NCI-H1105 treated with DMSO at 0.1 percent for 48 hours (cell line): ENCODE measurements around the gene LMTK3.
A peak's percentile ranks its signal among the peaks of the same experiment; 100 is the strongest.
"Not testable (repeated sequence)": the region's sequence is repeated elsewhere in the genome, so short reads cannot be mapped to it uniquely, and the experiment has no call there.

ENCODE experiments used
- DNase-seq: peaks from one replicate; lab custom pipeline; 2025; lab: John Stamatoyannopoulos, UW

Gene LMTK3

GRCh38 chr19:48486706-48487105, 24.9 kb downstream of the LMTK3 start:
- not testable (repeated sequence) for DNase-seq

DNA sequence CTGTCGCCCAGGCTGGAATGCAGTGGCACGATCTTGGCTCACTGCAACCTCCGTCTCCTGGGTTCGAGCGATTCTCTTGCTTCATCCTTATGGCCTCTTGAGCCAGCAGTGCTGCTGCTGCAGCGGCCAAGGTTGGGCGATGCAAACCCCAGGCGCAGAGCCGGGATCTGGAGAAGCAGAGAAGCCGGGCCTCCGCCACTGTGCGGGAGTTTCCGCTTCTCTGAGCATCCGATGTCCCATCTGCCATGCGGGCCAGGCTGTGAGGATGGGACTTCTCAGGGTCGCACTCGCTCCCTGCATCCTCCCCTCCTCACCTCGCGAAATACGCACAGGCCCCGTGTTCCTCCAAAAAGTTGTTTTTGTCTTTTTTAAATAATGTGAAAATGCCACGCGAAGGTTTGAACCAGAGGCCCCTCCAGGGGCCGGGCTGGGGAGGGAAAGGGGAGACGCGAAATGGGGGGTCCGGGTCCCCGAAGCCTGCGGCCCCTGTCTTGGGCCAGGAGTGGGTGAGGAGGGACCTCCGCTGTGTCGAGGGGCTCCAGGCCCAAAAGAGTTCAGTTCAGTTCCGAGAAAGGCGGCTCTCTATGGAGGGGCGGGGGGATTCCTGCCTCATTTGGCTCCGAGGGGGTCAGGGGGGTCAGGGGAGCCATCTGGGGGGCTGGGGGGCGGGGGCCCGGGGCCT, 26.6 kb downstream of the LMTK3 start:
- DNase-seq: no peak

- no peak for DNase-seq
Observed at GRCh38 chr19:48484247-48484893, 27.3 kb downstream of the LMTK3 start.

- no peak for DNase-seq
Observed at GRCh38 chr19:48483301-48483700, 28.3 kb downstream of the LMTK3 start.

- DNase-seq: no peak
Observed at GRCh38 chr19:48481846-48482639, 29.6 kb downstream of the LMTK3 start.

- DNase-seq: peak; percentile 22
Observed at GRCh38 chr19:48480558-48481500, 30.8 kb downstream of the LMTK3 start.

DNA sequence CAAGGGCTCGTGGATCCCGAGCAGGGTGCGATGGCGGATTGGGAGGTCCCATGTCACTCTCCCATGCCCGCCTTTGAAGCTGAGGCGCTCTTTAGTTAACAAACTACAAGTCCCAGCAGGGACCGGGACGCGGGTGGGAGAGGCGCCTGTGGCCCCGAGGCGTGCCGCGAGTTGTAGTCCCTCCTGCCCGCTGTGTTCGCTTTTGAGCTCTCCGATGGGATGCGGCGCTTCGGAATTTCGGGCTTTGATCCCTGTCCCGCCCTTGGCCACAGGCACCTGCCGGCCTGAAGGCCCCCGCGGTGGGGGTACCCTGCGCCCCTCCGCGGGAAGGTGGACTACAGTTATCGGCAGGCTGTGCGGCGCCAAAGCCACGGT, 31.5 kb downstream of the LMTK3 start:
- DNase-seq: peak; percentile 36

DNA sequence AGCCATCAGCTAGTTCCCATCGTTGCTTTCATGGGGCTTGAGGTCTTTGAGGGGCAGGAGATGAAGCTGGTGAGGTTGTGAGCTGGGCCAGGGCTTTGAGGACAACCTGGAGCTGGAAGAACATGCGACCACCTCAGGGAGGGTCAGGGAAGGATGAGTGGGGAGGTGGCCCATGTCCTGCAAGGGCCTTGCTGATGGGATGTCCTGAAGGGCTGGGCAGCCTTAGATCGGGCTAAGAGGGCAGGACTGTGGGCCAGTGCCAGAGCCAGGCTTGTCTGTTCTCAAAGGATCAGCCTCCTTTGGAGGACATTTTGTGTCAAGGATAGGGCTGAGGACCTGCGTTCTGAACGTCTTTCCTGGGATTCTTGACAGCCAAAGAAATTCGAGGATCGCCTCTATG, 31.9 kb downstream of the LMTK3 start:
- DNase-seq: no peak

- DNase-seq: no peak
Observed at GRCh38 chr19:48478339-48479256, 33.0 kb downstream of the LMTK3 start.

- no peak for DNase-seq
Observed at GRCh38 chr19:48477698-48478338, 33.8 kb downstream of the LMTK3 start.

DNA sequence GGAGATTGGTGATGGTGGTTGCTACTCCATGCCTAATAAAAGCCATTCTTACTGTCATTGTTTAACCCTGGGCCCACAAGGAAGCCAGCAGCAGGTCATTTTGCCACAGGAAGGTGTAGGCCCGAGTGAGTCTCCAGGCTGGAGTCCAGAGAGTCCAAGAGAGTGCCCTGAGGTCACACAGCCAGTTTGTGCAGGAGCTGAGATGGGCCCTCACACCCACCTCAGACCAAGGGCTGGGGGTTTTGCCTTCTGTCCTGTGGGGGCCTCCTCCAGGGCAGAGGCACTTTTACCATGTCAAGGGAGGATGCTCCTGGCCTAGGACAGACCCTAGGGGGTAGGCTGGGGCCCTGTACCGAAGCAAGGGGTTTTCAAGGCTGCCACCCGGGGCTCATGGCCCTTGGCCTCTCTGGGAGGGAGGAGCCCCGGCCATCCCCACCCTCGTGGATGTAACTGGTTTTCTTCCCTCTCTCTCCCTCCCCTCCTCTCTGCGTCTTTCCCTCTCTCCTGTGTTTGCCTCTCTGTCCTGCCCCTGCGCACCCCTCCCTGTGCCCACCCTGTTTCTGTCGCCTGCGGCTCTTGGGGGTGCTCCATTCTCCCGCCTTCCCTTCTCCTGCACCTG, 34.5 kb downstream of the LMTK3 start:
- no peak for DNase-seq

DNA sequence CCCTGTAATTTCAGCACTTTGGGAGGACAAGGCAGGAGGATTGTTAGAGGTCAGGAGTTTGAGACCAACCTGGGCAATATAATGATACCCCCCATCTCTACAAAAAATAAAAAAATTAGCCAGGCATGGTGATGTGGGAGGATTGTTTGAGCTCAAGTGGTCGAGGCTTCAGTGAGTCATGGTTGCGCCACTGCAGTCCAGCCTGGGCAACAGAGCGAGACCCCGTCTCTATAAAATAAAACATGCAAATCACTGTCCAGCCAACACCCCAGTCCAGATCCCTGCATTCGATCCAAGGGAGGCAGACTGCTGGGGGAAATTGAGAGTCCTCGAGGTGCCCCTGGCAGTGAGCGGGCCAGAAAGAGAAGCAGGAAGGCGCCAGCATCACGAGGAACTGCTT, 35.5 kb downstream of the LMTK3 start:
- no peak for DNase-seq

DNA sequence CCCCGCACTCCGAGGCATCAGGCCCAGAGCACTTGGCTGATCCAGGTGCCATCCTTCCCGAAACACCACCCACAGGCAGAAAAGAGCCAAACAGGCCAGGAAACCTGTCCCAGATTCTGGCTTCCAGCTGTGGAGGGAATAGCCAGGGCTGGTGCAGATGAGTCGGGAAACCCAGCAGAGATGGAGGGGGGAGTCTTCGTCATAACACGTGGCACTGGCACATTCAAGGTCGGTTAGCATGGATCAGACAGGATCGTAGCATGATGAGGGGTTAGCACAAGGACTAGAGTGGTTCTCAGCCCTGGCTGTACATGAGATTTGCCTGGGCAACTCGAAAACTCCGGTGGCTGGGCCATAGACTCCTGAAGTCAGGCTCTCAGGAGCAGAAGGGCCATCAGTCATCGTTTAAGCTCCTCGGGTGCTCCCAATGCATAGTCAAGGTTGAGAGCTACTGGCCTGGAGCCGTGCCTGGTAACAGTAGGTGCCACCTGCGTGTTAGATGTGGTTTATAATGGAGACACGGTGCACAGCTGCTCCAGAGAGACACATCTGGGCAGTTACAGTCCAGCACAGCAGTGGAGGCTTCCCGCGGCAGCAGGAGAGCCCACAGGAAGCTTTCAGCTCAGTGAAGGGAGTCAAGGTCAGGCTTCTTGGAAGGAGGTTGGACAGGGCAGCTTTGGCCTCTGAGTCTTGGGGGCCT, 36.1 kb downstream of the LMTK3 start:
- DNase-seq: no peak

DNA sequence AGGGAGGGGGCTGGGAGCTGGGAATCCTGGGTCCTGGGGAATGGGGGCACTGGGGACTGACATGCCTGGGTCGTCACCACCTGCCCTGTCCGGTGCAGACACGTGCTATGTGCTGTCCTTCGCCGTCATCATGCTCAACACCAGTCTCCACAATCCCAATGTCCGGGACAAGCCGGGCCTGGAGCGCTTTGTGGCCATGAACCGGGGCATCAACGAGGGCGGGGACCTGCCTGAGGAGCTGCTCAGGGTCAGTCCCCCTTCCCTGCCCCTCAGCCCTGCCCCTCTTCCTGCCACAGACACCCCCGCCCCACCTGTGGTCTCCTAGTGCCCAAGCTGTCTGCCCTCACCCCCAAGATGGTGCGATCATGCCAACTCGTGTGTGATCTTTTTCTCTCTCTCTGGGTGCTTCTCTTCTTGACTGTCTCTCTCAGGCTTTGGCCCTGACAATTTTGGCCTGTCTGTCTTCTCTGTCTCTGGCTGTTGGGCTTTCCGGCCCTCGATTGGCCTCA, 37.5 kb downstream of the LMTK3 start:
- no peak for DNase-seq

- DNase-seq: no peak
Observed at GRCh38 chr19:48473161-48473966, 38.3 kb downstream of the LMTK3 start.

DNA sequence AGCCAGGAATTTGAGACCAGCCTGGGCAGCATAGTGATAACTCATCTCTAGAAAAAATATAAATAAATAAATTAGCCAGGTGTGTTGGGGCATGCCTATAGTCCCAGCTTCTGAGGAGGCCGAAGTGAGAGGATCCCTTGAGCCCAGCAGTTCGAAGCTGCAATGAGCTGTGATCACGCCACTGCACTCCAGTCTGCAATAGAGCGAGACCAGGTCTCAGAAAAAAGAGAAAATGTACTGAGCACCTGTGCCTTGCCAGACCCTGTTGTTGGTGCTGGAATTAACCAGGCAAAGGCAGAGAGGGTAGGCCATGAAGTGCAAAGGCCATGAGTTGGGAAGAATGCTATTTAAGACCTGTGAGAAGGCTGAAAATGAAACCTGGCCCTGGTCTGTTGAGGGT, 39.8 kb downstream of the LMTK3 start:
- no peak for DNase-seq

- no peak for DNase-seq
Observed at GRCh38 chr19:48470856-48471255, 40.8 kb downstream of the LMTK3 start.
